ENCODE data around the gene SCFD2. TPM values are rescaled to one million over a fixed set of nuclear protein-coding genes. Genes with fewer than 3 reads are reported as not detected.
A peak's percentile ranks its signal among the peaks of the same experiment; 100 is the strongest.
"Not testable (repeated sequence)": the region's sequence is repeated elsewhere in the genome, so short reads cannot be mapped to it uniquely, and the experiment has no call there.

SCFD2 gene
- total RNA-seq, 1 experiment from 2014 or later: 18.8 TPM

GRCh38 chr4:53191997-53192396 is 173.9 kb downstream of the SCFD2 start:
- no peak for DNase-seq (ENCODE audit: low read depth)

GRCh38 chr4:53189011-53189410 is 176.8 kb downstream of the SCFD2 start:
- DNase-seq (ENCODE audit: low read depth): peak; percentile 85

- DNase-seq (ENCODE audit: low read depth): no peak
Measured at GRCh38 chr4:53186714-53187358, 179.0 kb downstream of the SCFD2 start.

GRCh38 chr4:53185869-53186585 is 179.8 kb downstream of the SCFD2 start:
- DNase-seq (ENCODE audit: low read depth): peak; percentile 12

- no peak for DNase-seq (ENCODE audit: low read depth)
Measured at GRCh38 chr4:53183754-53184153, 182.1 kb downstream of the SCFD2 start.

GRCh38 chr4:53177751-53178150 is 188.1 kb downstream of the SCFD2 start:
- not testable (repeated sequence) for DNase-seq (ENCODE audit: low read depth)

- no peak for DNase-seq (ENCODE audit: low read depth)
Measured at GRCh38 chr4:53175640-53176039, 190.2 kb downstream of the SCFD2 start.

GRCh38 chr4:53174823-53175222 is 191.0 kb downstream of the SCFD2 start:
- no peak for DNase-seq (ENCODE audit: low read depth)

GRCh38 chr4:53173576-53173975 is 192.3 kb downstream of the SCFD2 start:
- no peak for DNase-seq (ENCODE audit: low read depth)

- DNase-seq (ENCODE audit: low read depth): no peak
Measured at GRCh38 chr4:53171797-53172196, 194.1 kb downstream of the SCFD2 start.

GRCh38 chr4:53169695-53170617 is 195.9 kb downstream of the SCFD2 start:
- no peak for DNase-seq (ENCODE audit: low read depth)

- no peak for DNase-seq (ENCODE audit: low read depth)
Measured at GRCh38 chr4:53168228-53168627, 197.6 kb downstream of the SCFD2 start.

GRCh38 chr4:53162969-53163368 is 202.9 kb downstream of the SCFD2 start:
- DNase-seq (ENCODE audit: low read depth): no peak

- DNase-seq (ENCODE audit: low read depth): no peak
Measured at GRCh38 chr4:53161787-53162433, 204.0 kb downstream of the SCFD2 start.

- DNase-seq (ENCODE audit: low read depth): no peak
Measured at GRCh38 chr4:53161051-53161786, 204.6 kb downstream of the SCFD2 start.

- DNase-seq (ENCODE audit: low read depth): no peak
Measured at GRCh38 chr4:53156896-53157295, 209.0 kb downstream of the SCFD2 start.

GRCh38 chr4:53152467-53152866 is 213.4 kb downstream of the SCFD2 start:
- no peak for DNase-seq (ENCODE audit: low read depth)

- no peak for DNase-seq (ENCODE audit: low read depth)
Measured at GRCh38 chr4:53151489-53151788, 214.4 kb downstream of the SCFD2 start.

GRCh38 chr4:53150631-53151488 is 215.0 kb downstream of the SCFD2 start:
- DNase-seq (ENCODE audit: low read depth): no peak

- no peak for DNase-seq (ENCODE audit: low read depth)
Measured at GRCh38 chr4:53147711-53148110, 218.2 kb downstream of the SCFD2 start.
